Measurements from ENCODE around the gene SPOUT1. TPM values are rescaled to one million over a fixed set of nuclear protein-coding genes. Genes with fewer than 3 reads are reported as not detected.
"Not testable (repeated sequence)": the region's sequence is repeated elsewhere in the genome, so short reads cannot be mapped to it uniquely, and the experiment has no call there.

Gene SPOUT1
- total and polyA plus RNA-seq, 2 donors (not counting 1 experiment from before 2014, with no cell fraction given), result 7.4 to 9.0 TPM

- TF ChIP-seq CTCF (conservative IDR thresholded peaks at IDR 0.05 in 1 of 2, IDR thresholded peaks at IDR 0.05 in 1 of 2; ENCODE audit: low read depth in 1 of 2, low read length in 2 of 2) (no peak), EZH2 (IDR thresholded peaks at IDR 0.05; ENCODE audit: low read length, missing control alignments) (no peak)
Observed at GRCh38 chr9:128782669-128783068, 46.9 kb downstream of the SPOUT1 start.

GRCh38 chr9:128781187-128782070 is 48.2 kb downstream of the SPOUT1 start:
- Histone ChIP-seq H3K27ac (ENCODE audit: insufficient read depth, low read length) (no peak overlapping the region), H3K4me3 (replicated peaks in 1 of 4; ENCODE audit: control extremely low read depth in 1 of 4, insufficient read depth in 1 of 4, low read depth in 3 of 4, low read length in 4 of 4) (no peak overlapping the region), H3K4me2 (ENCODE audit: extremely low read depth, insufficient read depth, low read length) (no peak overlapping the region), H3K9ac (ENCODE audit: insufficient read depth, low read length) (no peak overlapping the region), H3K36me3 (ENCODE audit: control insufficient read depth, insufficient read depth, low read length) (no peaks in the 10 kb centered on the region), H3K27me3 (ENCODE audit: control insufficient read depth, insufficient read depth, low read length) (no peaks in the 10 kb centered on the region), H3K79me2 (ENCODE audit: control insufficient read depth, insufficient read depth, low read length) (no peaks in the 10 kb centered on the region), H2AFZ (ENCODE audit: low read length) (no peak overlapping the region), H3K4me1 (ENCODE audit: control insufficient read depth, extremely low read depth, insufficient read depth, low read length) (no peaks in the 10 kb centered on the region), H4K20me1 (ENCODE audit: control insufficient read depth, extremely low read depth, insufficient read depth, low read length) (no peaks in the 10 kb centered on the region), H3K9me3 (ENCODE audit: control insufficient read depth, insufficient read depth, low read depth, low read length) (no peaks in the 10 kb centered on the region)
- DNase-seq (ENCODE audit: low read depth in 2 of 2), result no peak
- TF ChIP-seq CTCF (conservative IDR thresholded peaks at IDR 0.05 in 1 of 2, IDR thresholded peaks at IDR 0.05 in 1 of 2; ENCODE audit: low read depth in 1 of 2, low read length in 2 of 2) (no peak), EZH2 (IDR thresholded peaks at IDR 0.05; ENCODE audit: low read length, missing control alignments) (no peak)

More at GRCh38 chr9:128782669-128783068, 46.9 kb downstream of the SPOUT1 start:
- no peaks in the 10 kb centered on the region for H3K4me1 ChIP-seq (ENCODE audit: control insufficient read depth, extremely low read depth, insufficient read depth, low read length)
- no peak overlapping the region for H3K4me3 ChIP-seq (replicated peaks in 1 of 4; ENCODE audit: control extremely low read depth in 1 of 4, insufficient read depth in 1 of 4, low read depth in 3 of 4, low read length in 4 of 4)
- H3K9ac ChIP-seq (ENCODE audit: insufficient read depth, low read length), result no peak overlapping the region
- no peak overlapping the region for H3K27ac ChIP-seq (ENCODE audit: insufficient read depth, low read length)
- H2AFZ ChIP-seq (ENCODE audit: low read length), result no peak overlapping the region
- no peaks in the 10 kb centered on the region for H4K20me1 ChIP-seq (ENCODE audit: control insufficient read depth, extremely low read depth, insufficient read depth, low read length)
- no peaks in the 10 kb centered on the region for H3K9me3 ChIP-seq (ENCODE audit: control insufficient read depth, insufficient read depth, low read depth, low read length)
- DNase-seq (ENCODE audit: low read depth in 2 of 2), result no peak
- H3K79me2 ChIP-seq (ENCODE audit: control insufficient read depth, insufficient read depth, low read length), result peaks cover 5% of the 10 kb centered on the region
- H3K27me3 ChIP-seq (ENCODE audit: control insufficient read depth, insufficient read depth, low read length), result no peaks in the 10 kb centered on the region
- H3K36me3 ChIP-seq (ENCODE audit: control insufficient read depth, insufficient read depth, low read length), result no peaks in the 10 kb centered on the region
- H3K4me2 ChIP-seq (ENCODE audit: extremely low read depth, insufficient read depth, low read length), result no peak overlapping the region

- H3K27ac ChIP-seq (ENCODE audit: insufficient read depth, low read length); H3K4me3 ChIP-seq (replicated peaks in 1 of 4; ENCODE audit: control extremely low read depth in 1 of 4, insufficient read depth in 1 of 4, low read depth in 3 of 4, low read length in 4 of 4); H3K4me1 ChIP-seq (ENCODE audit: control insufficient read depth, extremely low read depth, insufficient read depth, low read length); DNase-seq (ENCODE audit: low read depth in 2 of 2); H4K20me1 ChIP-seq (ENCODE audit: control insufficient read depth, extremely low read depth, insufficient read depth, low read length); H3K79me2 ChIP-seq (ENCODE audit: control insufficient read depth, insufficient read depth, low read length); H3K36me3 ChIP-seq (ENCODE audit: control insufficient read depth, insufficient read depth, low read length); H2AFZ ChIP-seq (ENCODE audit: low read length); H3K9me3 ChIP-seq (ENCODE audit: control insufficient read depth, insufficient read depth, low read depth, low read length); H3K27me3 ChIP-seq (ENCODE audit: control insufficient read depth, insufficient read depth, low read length); H3K9ac ChIP-seq (ENCODE audit: insufficient read depth, low read length); H3K4me2 ChIP-seq (ENCODE audit: extremely low read depth, insufficient read depth, low read length): not testable (repeated sequence)
Observed at GRCh38 chr9:128780093-128780492, 49.5 kb downstream of the SPOUT1 start.

All from fibroblast of lung (primary cell).